Stimulated activated CD8-positive, alpha-beta memory T cell treated with anti-CD3 and anti-CD28 coated beads, Interleukin-15, amount 100 ng/mL, for 48 hours (primary cell): Measurements from ENCODE around the gene ADTRP.
A peak's percentile ranks its signal among the peaks of the same experiment; 100 is the strongest.

ENCODE experiments used
- DNase-seq, 2 donors: peaks; one replicate each; pipeline ENCODE4 v3.0.0-alpha.2; 2020; ENCODE audit warnings: low read depth in 2 of 2

The ADTRP gene

GRCh38 chr6:11778648-11779328 lies at the start of gene ADTRP:
Gene ADTRP, minus strand, starts transcription at chr6:11778803. Its CDS starts 44 bp downstream, at chr6:11778759.
- DNase-seq, result no peak

- DNase-seq, result no peak
Observed at GRCh38 chr6:11826779-11827178, 48.2 kb upstream of the ADTRP start.

GRCh38 chr6:11824986-11825385 lies 46.4 kb upstream of the ADTRP start:
- peak in 1 of 2 donors; percentile 17 for DNase-seq

GRCh38 chr6:11822346-11822745 lies 43.7 kb upstream of the ADTRP start:
- DNase-seq, result no peak

- DNase-seq, result no peak
Observed at GRCh38 chr6:11821781-11822180, 43.2 kb upstream of the ADTRP start.

- DNase-seq, result no peak
Observed at GRCh38 chr6:11820821-11821220, 42.2 kb upstream of the ADTRP start.

- no peak for DNase-seq
Observed at GRCh38 chr6:11819486-11819885, 40.9 kb upstream of the ADTRP start.

- no peak for DNase-seq
Observed at GRCh38 chr6:11815231-11815630, 36.6 kb upstream of the ADTRP start.

- DNase-seq, result no peak
Observed at GRCh38 chr6:11814819-11815218, 36.2 kb upstream of the ADTRP start.

GRCh38 chr6:11814106-11814505 lies 35.5 kb upstream of the ADTRP start:
- DNase-seq, result no peak

GRCh38 chr6:11813606-11814005 lies 35.0 kb upstream of the ADTRP start:
- no peak for DNase-seq

GRCh38 chr6:11812951-11813350 lies 34.3 kb upstream of the ADTRP start:
- DNase-seq, result no peak

- DNase-seq, result no peak
Observed at GRCh38 chr6:11812439-11812838, 33.8 kb upstream of the ADTRP start.

GRCh38 chr6:11811644-11812264 lies 33.2 kb upstream of the ADTRP start:
- DNase-seq, result no peak

GRCh38 chr6:11810854-11811643 lies 32.4 kb upstream of the ADTRP start:
- no peak for DNase-seq

- no peak for DNase-seq
Observed at GRCh38 chr6:11810039-11810541, 31.5 kb upstream of the ADTRP start.

- no peak for DNase-seq
Observed at GRCh38 chr6:11808054-11808453, 29.5 kb upstream of the ADTRP start.

GRCh38 chr6:11806561-11807317 lies 28.1 kb upstream of the ADTRP start:
- DNase-seq, result peak in 1 of 2 donors; percentile 12

GRCh38 chr6:11805259-11806053 lies 26.9 kb upstream of the ADTRP start:
- DNase-seq, result no peak

GRCh38 chr6:11804701-11805100 lies 26.1 kb upstream of the ADTRP start:
- DNase-seq, result no peak

- DNase-seq, result no peak
Observed at GRCh38 chr6:11804135-11804534, 25.5 kb upstream of the ADTRP start.
